Measurements from ENCODE around the gene SH2D3A.

Gene SH2D3A

GRCh38 chr19:6736169-6736916 lies 30.9 kb downstream of the SH2D3A start:
- H3K4me1 ChIP-seq, result peaks cover 0 to 35% (median 25%) of the 10 kb centered on the region in 4 donors
- intact Hi-C loops (cut with DNase I; ENCODE audit: low total_unique reads), result loop anchor here (10.0 kb wide), 2 partner anchors 128 to 362 kb away; partner anchors contain the start of genes ALKBH7 and PSPN
- H3K27ac ChIP-seq, result peak overlapping the region; percentile 90 to 97
- H3K4me3 ChIP-seq, result peak overlapping the region; percentile 78 to 95
- TF ChIP-seq CTCF (IDR thresholded peaks at IDR 0.05), result peak; percentile 50 to 59
- peak; percentile 82 to 89 for DNase-seq
- H3K9me3 ChIP-seq, result no peaks in the 10 kb centered on the region
- peaks cover 14 to 32% (median 25%) of the 10 kb centered on the region in 3 donors for H3K36me3 ChIP-seq
- H3K27me3 ChIP-seq, result no peaks in the 10 kb centered on the region

GRCh38 chr19:6735181-6735911 lies 31.9 kb downstream of the SH2D3A start:
- Histone ChIP-seq H3K27ac (peak overlapping the region in 1 of 2 donors; percentile 90), H3K9me3 (no peaks in the 10 kb centered on the region), H3K36me3 (peaks cover 14 to 41% (median 32%) of the 10 kb centered on the region in 3 donors), H3K27me3 (no peaks in the 10 kb centered on the region), H3K4me3 (no peak overlapping the region), H3K4me1 (peaks cover 0 to 30% (median 23%) of the 10 kb centered on the region in 4 donors)
- no peak for TF ChIP-seq CTCF (IDR thresholded peaks at IDR 0.05)
- intact Hi-C loops (cut with DNase I; ENCODE audit: low total_unique reads), result loop anchor here (10.0 kb wide), 2 partner anchors 129 to 361 kb away; partner anchors contain the start of genes ALKBH7 and PSPN
- DNase-seq, result no peak

GRCh38 chr19:6734096-6734696 lies 33.0 kb downstream of the SH2D3A start:
- peaks cover 14 to 49% (median 35%) of the 10 kb centered on the region in 3 donors for H3K36me3 ChIP-seq
- no peaks in the 10 kb centered on the region for H3K9me3 ChIP-seq
- no peak for DNase-seq
- H3K27ac ChIP-seq, result no peak overlapping the region
- H3K4me3 ChIP-seq, result no peak overlapping the region
- no peak for TF ChIP-seq CTCF (IDR thresholded peaks at IDR 0.05)
- H3K4me1 ChIP-seq, result peaks cover 0 to 29% (median 23%) of the 10 kb centered on the region in 4 donors
- H3K27me3 ChIP-seq, result no peaks in the 10 kb centered on the region
- intact Hi-C loops (cut with DNase I; ENCODE audit: low total_unique reads), result loop anchor here (10.0 kb wide), 2 partner anchors 131 to 359 kb away; partner anchors contain the start of genes ALKBH7 and PSPN

- Histone ChIP-seq H3K27me3 (no peaks in the 10 kb centered on the region), H3K36me3 (peaks cover 14 to 49% (median 35%) of the 10 kb centered on the region in 3 donors), H3K4me3 (no peak overlapping the region), H3K27ac (no peak overlapping the region), H3K4me1 (peaks cover 0 to 22% (median 16%) of the 10 kb centered on the region in 4 donors), H3K9me3 (no peaks in the 10 kb centered on the region)
- intact Hi-C loops (cut with DNase I; ENCODE audit: low total_unique reads), result loop anchor here (10.0 kb wide), 2 partner anchors 131 to 359 kb away; partner anchors contain the start of genes ALKBH7 and PSPN
- DNase-seq, result no peak
- TF ChIP-seq CTCF (IDR thresholded peaks at IDR 0.05), result no peak
Measured at GRCh38 chr19:6733338-6734095, 33.7 kb downstream of the SH2D3A start.
